Thyroid gland (tissue), 4 donors: ENCODE results near the gene PARD3B.

ENCODE experiments used
- POLR2A ChIP-seq, 2 donors: fragments of 450-650 bp; IDR thresholded peaks; one replicate each; pipeline ENCODE4 v1.6.1; 2017; ENCODE audit warnings: antibody characterized with exemption in 2 of 2, mild to moderate bottlenecking in 2 of 2, moderate library complexity in 1 of 2
- TF ChIP-seq, protein P1 (sequence below), 6 experiments: fragments of 200-600 bp in 3 of 6; fragments of 450-650 bp in 3 of 6; sonication (generic) in 3 of 6; IDR thresholded peaks; one replicate each; pipeline ENCODE4 v1.5.1; 2016 to 2019; ENCODE audit warnings: antibody characterized with exemption in 6 of 6, mild to moderate bottlenecking in 2 of 6, inconsistent platforms in 1 of 6, moderate library complexity in 1 of 6

GRCh38 chr2:205103699-205104098 is 558.4 kb downstream of the PARD3B start:
- TF ChIP-seq, protein P1, sequence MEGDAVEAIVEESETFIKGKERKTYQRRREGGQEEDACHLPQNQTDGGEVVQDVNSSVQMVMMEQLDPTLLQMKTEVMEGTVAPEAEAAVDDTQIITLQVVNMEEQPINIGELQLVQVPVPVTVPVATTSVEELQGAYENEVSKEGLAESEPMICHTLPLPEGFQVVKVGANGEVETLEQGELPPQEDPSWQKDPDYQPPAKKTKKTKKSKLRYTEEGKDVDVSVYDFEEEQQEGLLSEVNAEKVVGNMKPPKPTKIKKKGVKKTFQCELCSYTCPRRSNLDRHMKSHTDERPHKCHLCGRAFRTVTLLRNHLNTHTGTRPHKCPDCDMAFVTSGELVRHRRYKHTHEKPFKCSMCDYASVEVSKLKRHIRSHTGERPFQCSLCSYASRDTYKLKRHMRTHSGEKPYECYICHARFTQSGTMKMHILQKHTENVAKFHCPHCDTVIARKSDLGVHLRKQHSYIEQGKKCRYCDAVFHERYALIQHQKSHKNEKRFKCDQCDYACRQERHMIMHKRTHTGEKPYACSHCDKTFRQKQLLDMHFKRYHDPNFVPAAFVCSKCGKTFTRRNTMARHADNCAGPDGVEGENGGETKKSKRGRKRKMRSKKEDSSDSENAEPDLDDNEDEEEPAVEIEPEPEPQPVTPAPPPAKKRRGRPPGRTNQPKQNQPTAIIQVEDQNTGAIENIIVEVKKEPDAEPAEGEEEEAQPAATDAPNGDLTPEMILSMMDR (IDR thresholded peaks at IDR 0.05), result no peak
- TF ChIP-seq POLR2A (IDR thresholded peaks at IDR 0.05), result no peak
